GM21786 (cell line): ENCODE measurements around the gene LHX3.

Experiments used
- ATAC-seq: cut with Tn5 transposase; IDR thresholded peaks from one replicate; pipeline ENCODE4 v1.9.1; 2021; ENCODE audit not compliant: unreplicated experiment

The LHX3 gene

DNA sequence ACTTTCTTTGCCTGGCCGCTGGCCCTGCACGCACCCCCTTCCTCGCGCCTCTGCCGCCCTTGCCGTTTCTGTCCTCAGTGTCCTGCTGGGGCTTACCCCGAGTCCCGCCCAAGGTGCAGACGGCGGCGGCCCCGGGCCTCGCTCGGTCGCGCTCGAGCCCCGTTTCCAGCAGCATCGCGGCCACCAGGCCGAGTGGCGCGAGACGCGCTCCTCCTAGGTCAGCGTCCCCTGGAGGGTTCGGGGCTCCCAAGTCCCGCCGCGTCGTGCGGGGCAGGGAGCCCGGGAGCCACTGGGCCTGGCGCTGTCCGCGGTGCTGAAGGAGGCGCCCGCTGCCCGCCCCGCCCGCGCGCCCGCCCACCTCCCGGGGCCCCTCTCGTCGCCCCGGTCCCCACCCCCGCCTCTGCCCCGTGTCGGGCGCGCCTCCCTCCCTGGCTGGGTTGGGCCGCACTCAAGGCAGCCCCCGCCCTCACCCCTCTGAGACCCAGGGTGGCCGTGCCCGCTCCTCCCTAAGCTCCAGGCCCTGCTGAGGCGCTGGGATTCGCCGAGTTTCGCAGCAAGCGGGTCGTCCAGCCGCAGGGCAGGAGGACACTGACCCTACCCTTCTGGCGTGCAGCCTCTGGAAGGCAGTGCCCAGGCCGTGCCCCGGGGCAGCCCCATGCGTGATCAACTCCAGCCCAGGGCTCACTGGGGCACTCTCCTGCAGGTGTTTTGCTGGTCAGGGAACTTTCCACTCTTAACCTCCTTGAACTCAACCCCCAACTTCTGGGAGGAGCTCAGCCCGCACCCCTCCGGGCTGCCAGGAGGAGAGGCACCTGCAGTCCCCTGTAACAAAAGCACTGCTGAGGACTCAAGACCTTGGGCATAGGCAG, at the start of gene LHX3:
TSS of gene LHX3 (minus strand) at position 291 of the 869 bp plus-strand sequence. CDS start at position 175, 116 bp downstream.
- ATAC-seq = no peak

DNA sequence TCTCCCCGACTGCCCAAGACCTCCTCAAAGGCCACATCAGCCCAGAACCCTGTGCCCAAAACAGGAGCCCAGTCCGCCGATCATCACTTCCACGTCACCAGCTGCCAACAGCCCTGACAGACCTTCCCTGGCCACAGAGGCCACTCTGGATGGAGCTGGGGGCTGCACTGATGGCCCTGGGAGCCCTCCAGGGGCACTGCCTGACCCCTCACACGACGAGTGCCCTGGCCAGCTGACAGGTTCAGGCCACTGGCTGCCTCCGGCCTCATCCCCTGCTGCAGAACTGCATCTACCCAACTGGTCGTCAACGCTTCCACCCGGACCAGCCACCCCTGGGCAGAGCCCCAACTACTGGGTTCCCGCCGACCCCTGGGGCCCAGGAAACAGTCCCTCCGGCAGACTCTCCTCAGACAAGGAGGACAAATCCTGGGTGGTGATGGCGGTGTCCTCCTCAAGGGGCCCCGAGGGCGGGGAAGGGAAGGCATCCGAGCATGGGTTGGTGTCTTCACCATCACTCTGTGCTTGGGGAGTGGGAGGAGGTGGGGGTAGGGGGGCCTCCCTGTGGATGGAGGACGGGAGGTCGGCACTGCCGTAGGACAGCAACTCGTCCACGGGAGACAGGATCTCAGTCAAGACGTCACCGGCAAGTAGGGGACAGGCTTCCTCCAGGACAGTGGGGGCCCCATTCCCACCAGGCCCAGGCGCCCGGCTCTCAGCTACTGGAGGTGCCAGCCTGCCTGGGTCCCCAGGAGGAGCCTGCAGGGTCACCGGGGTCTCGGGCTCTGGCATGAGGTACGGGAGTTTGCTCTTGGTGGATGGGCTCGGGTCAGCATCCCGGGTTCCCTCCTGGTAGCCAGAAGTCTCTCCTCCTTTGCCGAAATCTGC, 48.6 kb upstream of the LHX3 start:
- no peak for ATAC-seq

DNA sequence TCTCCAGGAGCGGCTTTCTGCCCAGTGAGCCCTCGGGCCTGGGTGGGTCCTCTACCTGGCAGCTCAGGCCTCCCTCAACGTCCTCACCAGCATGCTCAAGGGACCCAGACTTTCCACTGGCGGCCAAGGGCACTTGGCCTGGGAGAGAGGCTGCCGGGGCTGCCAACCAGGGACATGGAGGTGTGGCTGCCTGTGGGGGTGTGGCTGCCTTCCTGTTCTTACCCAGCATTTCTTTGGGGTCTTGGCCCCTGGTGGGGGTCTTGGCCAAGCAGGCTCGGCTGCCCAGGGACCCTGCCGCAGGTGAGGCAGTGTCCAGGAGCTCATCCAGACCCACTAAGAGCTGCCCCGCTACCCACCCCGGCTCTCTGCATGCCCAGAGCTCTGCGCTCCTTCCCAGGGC, 47.9 kb upstream of the LHX3 start:
- ATAC-seq = no peak

DNA sequence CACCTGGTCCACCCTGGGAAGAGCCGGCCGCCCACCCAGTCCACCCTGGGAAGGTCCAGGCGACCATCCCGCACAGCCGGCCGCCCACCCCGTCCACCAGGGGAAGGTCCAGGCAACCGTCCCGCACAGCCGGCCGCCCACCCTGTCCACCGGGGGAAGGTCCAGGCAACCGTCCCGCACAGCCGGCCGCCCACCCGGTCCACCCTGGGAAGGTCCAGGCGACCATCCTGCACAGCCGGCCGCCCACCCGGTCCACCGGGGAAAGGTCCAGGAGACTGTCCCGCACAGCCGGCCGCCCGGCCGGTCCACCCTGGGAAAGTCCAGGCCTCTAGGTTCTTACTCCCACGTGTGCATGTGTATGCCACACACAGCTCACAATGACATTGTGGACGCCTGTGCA, 47.4 kb upstream of the LHX3 start:
- ATAC-seq = no peak

DNA sequence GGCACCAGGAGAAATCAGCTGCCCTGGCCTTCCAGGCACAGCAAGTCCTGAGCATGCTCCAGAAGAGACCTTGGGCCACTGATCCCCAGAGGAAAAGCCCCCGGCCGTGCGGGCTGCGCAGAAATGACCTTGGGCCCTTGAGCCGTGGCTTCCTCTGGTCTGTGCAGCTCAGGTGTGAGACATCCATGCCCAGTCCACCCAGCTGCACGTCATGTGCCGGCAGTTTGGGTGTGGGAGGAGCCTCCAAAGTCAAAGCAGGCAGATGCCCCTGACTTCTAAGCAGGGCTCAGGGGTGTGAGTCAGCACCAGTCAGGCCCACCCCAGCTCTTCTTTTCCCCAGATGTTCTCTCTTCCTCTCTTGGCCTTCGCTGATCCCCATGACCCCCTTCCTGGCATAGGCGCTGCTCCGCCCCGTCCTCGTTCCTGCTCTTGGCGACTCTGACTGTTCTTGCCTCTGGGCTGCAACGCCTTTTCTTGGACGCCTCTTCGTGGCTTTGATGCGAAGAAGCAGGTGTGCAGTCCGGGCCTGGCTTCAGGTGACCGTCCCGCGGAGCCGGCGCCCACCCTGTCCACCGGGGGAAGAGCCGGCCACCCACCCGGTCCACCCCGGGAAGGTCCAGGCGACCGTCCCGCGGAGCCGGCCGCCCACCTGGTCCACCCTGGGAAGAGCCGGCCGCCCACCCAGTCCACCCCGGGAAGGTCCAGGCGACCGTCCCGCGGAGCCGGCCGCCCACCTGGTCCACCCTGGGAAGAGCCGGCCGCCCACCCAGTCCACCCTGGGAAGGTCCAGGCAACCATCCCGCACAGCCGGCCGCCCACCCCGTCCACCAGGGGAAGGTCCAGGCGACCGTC, 46.6 kb upstream of the LHX3 start:
- no peak for ATAC-seq

DNA sequence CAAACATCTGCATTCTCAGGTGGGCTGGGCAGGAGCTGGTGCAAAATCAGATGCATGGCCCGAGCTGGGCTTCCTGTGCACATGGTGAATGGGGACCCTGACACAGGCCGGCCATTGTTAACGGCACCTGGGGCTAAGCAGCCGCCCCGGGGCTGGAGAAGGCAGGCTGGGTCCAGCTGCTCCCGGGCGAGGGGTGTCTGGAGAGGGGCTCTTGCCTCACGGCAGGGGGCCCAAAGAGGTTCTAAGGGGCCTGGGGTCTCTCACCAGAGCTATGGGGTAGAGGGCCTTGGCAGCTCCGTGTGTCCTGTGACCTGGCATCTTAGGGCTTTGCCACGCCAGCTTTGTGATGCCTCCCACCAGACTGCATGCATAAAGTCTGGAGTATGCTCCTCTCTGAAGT, 45.7 kb upstream of the LHX3 start:
- ATAC-seq = no peak

DNA sequence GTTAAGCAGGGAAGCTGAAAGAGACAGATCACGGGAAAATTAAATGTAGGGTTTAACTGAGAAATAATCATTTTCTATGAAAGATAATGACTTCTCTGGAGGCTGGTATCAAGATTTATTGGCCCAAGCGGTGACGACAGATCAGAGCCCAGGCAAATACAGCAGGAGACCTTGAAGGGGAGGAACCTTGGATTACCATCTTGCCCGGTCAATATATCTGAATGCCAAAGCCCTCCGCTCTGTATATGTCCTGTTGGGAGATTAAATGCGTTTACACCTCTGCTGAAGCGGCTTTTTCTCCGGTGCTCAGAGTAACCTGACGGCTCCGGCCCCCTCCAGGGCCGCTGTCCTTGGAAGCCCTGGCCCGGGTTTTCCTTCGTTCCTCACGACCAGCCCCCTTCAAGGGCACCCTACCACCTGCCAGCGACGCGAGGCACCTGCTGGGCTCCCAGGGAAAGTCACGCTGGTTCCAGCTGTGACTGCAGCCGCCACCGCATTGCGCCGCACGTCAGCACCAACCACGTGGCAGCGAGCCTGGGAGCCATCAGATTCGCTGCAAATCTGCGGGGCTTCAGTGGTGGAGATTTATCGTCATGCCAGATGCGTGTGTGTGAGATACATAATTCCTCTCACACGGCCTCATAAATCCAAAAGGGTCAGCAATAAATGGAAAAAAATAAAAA, 45.1 kb upstream of the LHX3 start:
- ATAC-seq = no peak

DNA sequence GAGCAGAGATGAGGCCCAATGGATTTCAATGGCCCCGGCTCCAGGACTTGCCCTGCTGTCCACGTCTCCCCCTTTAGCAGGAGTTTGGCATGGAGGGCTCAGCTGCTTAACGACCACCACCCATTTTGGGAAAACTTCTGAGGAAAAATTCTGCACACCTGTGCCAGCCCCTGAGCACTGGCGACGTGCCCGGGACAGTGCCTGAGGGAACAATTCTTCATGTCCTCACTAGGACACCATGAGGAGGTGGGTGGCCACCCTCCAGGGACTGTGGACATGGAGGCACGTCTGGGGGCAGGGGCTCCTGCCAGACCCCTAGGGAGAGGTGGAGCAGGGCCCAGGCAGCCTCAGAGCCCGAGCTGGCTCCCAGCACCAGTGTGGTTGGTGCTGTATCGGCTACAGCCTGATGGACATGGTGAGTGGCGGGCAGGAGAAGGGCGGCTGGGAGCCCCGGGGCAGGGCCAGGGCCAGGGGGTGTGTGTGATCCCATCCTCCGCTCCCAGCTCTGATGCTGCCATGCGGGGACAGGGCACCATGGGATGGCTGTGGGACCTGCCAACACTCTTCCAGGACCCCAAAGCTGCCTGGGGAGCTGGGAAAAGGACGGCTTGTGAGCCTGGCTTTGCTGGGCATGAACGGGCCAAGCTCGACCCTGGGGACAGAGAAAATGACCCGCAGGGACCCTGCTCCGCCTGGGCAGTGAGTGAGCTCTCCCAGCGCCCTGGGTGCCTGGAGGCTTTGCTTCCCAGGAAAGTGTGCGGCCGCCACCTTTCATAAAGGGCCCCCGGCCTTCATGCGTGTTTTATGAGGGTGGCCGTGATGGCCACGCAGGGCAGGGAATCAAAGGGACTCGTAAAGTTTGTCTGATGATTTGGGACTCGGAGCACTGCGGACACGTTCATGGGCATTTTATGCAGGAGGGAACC, 44.3 kb upstream of the LHX3 start:
- no peak for ATAC-seq

DNA sequence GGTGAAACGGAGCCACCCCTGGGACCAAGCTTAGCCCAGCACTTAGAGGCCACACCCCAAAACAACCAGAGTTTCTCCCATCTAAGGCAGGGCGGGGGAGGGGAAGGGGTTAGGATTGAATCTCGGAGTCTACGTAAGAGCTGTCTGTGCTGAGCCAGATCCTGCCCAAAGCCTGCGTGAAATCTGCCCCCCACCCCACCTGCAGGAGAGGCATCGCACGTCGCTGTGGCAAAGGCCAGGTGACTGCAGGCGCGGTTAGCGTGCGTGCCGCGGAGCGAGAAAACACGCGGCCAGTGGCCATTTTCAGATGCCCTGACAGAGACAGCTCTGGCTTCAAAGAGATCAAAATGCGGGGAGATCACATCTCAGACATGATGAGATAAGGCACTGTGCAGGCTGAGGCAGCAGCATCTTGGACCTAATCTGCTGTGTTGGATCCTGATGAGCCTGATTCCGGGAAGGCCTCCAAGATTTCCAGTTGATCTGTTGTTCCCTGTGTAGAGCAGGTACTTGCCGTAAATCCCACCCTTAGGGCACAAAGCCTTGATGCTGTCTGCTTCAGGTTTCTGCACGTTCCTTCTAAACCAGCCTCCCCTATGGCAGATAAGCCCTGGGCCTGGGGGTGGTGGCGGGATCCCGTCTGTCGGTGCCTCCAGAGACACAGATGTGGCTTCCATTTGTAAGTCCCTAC, 43.2 kb upstream of the LHX3 start:
- no peak for ATAC-seq

DNA sequence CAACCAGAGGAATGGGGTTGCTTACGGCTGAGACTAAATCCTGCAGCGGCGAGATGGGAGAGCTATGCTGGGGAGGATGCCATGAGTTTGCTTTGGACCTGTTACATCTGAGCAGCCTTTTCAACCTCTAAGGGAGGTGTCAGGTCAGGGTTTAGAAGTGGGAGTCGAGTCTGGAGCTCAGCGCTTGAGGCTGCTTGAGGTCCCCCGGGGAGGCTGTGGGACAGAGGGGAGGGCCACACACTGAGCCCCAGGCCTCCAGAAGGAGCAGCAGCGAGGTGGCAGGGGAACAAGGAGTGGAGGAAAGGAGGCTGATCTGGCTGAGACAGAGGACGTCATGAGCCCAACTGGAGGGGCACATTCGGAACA, 42.6 kb upstream of the LHX3 start:
- ATAC-seq = no peak

DNA sequence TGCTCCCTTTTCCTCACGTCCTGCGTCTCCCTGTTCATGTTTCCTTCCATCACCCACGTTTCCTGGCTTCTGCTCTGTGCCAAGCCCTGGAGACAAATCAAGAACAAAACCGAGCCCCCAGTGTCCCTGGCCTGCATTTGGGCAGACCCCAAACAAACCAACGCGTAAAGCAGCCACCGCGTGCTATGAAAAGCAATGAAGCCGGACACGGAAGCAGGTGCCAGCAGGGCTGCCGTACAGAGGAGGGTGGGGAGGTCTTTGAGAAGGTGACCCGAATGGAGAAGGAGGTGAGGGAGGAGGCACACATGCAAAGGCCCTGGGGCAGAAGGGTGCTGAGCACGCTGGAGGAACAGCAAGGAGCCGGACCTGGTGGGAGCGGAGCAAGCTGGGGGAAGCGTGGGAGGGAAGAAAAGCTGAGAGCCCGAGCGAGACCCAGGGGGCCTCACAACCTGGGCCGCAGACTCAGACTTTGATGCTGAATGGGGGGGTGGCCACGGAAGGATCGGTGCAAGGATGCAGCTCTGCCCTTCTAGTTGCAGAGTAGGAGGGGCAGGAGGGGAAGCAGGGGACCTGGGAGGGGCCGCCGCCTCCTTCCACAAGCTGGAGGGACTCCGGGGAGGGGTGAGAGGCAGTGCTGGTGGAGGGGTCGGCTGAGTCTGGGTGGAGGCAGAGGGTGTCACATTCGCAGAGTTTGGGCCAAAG, 42.1 kb upstream of the LHX3 start:
- no peak for ATAC-seq

DNA sequence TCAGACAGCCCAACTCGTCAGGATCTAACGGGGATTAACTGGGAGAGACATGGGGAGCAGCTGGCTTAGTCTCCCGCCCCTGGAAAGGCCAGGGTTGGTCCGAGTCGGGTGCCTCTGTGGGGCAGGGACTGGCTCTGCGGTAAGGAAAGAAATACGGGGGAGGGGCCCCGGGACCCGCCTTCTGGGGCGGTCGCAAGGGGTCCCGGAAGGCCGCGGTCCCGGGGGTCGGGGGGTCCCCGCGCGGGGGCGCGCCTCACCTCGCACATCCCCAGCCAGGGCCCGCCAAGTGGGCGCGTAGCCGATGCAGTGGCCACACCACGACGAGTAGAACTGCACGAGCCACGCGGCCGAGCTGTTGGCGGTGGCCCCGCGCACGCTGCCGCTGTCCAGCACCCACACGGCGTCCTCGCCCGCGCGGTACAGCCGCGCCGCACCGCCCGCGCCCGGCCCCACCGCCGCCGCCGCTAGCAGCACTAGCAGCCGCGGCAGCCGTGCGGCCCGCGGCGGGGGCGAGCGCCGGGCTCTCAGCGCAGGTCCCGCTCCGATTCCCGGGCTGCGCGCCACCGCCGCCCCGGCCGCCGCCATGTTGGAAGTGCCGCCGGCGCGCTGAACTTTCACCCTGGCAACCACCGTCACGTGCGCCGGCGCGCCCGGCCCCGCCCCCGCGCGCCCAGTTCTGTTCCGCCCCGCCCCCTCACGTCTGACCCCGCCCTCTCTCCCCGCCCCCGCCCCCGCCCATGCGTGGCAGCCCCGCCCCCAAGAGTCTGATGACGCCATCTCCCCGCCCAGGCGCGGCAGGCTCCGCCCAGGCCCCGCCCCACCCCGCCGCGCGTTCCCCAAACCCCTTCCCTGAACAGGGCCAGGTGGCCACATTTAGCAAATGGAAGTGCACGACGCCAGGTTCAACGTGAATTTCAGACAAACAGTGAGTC, 40.6 kb upstream of the LHX3 start, which contains the start of gene QSOX2:
TSS of gene QSOX2 (minus strand) at position 594 of the 932 bp plus-strand sequence. CDS start at position 585, 9 bp downstream.
- ATAC-seq = no peak

DNA sequence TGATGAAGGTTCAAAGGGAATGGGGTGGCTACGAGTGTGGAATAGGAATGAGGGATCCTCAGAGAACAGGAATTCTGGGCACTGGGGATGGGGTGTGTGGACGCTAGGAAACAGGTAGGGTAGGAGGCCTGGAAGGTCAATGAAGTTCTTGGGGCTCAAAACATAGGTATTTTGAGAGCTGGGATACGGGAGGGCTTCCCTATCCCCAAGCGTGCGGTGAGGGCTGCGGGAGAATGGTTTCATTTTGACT, 40.0 kb upstream of the LHX3 start:
- ATAC-seq = no peak

DNA sequence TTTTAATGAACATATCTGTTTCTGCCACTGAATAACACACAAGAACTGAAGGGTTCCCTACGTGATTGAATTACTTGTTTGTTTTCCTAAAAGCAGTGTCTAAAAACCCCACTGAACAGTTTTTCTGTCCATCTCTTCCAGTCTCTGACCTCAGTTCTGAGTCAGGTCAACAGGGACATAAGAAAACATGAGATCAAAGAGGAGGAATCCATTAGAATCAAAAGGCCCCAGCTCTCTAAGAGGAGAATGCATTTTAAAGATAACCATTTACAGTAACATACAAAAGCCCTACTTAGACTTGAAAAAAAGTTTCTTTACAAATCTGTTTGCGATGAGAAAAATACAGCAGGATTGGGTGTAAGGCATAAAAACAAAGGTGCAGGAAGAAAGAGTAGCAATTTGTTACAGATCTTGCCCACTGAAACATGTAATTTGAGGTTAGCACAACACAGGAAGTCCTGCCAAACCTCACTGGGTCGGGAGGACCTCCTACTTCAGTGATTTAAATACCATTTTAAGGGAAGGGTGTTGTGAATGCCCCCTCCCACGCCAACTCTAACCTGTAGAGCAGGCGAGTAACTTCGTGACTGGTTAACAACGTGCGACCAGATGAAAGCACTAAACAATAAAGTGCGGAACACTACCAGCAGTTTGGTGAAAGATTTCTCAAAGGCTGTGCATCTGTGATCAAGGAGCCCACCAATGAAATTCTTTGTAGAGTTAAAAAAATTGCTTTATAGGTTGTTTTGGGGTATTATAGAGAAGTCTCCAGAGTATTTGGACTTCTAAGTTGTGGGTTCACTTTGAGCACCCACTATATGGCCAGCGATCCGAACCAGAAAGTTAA, 39.4 kb upstream of the LHX3 start:
- no peak for ATAC-seq

DNA sequence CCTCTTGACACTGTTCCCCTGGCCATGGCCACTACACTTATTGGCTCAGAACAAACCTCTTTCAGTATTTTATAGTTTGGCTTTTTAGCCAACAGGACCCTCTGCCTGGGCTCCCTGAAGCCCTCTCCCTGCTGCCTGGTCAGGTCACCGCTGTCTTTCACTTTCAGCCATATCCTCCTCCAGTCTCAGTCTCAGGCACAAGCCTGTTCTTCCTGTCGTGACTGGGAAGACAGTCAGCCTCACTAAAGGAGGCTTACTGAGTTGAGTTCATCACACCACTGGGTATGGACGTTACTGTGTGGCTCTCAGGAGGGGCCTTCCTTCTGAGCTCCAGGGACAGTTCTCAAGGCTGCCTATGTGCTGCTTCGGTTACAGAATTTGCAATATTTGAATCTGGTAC, 38.7 kb upstream of the LHX3 start:
- ATAC-seq = no peak

DNA sequence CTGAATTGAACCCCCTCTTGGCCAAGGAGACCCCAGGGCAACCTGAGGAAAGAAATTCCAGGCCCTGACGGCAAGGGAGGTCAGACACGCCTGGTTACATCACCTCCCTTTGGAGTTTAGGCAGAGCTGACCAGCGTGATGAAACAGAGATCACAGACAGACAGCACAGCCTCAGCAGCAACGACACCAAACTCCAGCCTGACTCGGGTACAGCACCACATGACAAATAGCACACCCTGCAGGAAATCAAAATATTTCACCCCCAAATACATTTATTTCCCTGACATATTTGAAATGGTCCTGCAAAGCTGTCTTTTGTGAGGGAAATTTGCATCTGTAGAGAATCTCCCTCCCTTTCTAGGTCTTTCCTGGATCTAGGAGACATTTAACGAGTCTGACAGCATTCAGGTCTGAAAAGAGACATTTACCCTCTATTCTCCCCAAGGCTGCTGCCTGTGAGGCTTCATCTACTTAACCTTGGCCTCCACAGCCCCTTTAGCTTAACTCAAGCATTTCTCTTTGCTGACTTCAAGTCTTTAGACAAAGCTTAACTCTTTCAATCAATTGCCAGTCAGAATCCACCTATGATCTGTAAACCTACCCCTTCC, 38.1 kb upstream of the LHX3 start:
- no peak for ATAC-seq
